Measurements from ENCODE around the gene KCTD8.

Gene KCTD8

DNA sequence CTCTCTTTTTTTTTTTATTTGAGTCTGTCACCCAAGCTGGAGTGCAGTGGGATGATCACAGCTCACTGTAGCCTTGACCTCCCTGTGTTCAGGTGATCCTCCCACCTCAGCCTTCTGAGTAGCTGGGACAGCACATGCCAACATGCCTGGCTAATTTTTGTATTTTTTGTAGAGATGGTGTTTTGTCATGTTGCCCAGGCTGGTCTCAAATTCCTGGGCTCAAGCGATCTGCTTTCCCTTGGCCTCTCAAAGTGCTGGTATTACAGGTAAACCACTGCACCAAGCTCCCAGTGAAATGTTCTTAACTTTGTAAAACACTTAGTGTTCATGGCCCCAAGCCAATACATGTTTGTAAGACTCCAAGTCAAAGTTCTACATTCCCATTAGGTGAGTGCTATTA, 316.1 kb downstream of the KCTD8 start:
- no peaks in the 10 kb centered on the region for H3K36me3 ChIP-seq (ENCODE audit: insufficient read depth, low read length)
- no peak overlapping the region for H3K27ac ChIP-seq (ENCODE audit: low read depth, low read length)
- H2AFZ ChIP-seq (ENCODE audit: low read length, unreplicated experiment), result no peak overlapping the region
- no peaks in the 10 kb centered on the region for H3K79me2 ChIP-seq (ENCODE audit: control insufficient read depth, insufficient read depth, low read length, unreplicated experiment)
- H3K27me3 ChIP-seq (ENCODE audit: insufficient read depth, low read length), result no peaks in the 10 kb centered on the region
- no peak overlapping the region for H3K4me3 ChIP-seq (ENCODE audit: low read depth, low read length)
- H3K4me1 ChIP-seq (ENCODE audit: control insufficient read depth, insufficient read depth, low read length, unreplicated experiment), result no peaks in the 10 kb centered on the region
